Left lung (tissue), 10 donors: Measurements from ENCODE around the gene COMT. TPM values are rescaled to one million over a fixed set of nuclear protein-coding genes. Genes with fewer than 3 reads are reported as not detected.
A peak's percentile ranks its signal among the peaks of the same experiment; 100 is the strongest.

ENCODE experiments used
- ATAC-seq: fragments of 200-7000 bp; cut with Tn5 transposase; one replicate; pipeline ENCODE4 v1.9.1; 2020; ENCODE audit warnings: moderate library complexity
- DNase-seq, 4 donors: peaks; one replicate each; pipeline ENCODE4 v3.0.0-alpha.2; 2013 to 2020
- H3K27ac ChIP-seq, 2 donors: fragments of 200-600 bp; sonication (generic) in 1 of 2; one replicate each; pipeline versions ENCODE4 v1.5.0 to v1.8.0; 2020 to 2021
- H3K27me3 ChIP-seq, 2 donors: fragments of 200-600 bp; sonication (generic) in 1 of 2; one replicate each; pipeline versions ENCODE4 v1.5.0 to v1.8.0; 2020 to 2021
- H3K36me3 ChIP-seq, 2 donors: fragments of 200-600 bp; sonication (generic) in 1 of 2; one replicate each; pipeline versions ENCODE4 v1.5.0 to v1.8.0; 2020 to 2021
- H3K4me1 ChIP-seq, 2 donors: fragments of 200-600 bp; one replicate each; pipeline ENCODE4 v1.8.0; 2021
- H3K4me3 ChIP-seq, 2 donors: fragments of 200-600 bp; sonication (generic) in 1 of 2; one replicate each; pipeline versions ENCODE4 v1.5.0 to v1.8.0; 2020 to 2021; ENCODE audit warnings: mild to moderate bottlenecking in 1 of 2
- H3K9me3 ChIP-seq, 2 donors: fragments of 200-600 bp; sonication (generic) in 1 of 2; one replicate each; pipeline versions ENCODE4 v1.5.0 to v1.8.0; 2020 to 2021
- CTCF ChIP-seq, 2 donors: fragments of 200-600 bp; sonication (generic) in 1 of 2; IDR thresholded peaks; one replicate each; pipeline versions ENCODE4 v1.5.0 to v1.8.0; 2021; ENCODE audit warnings: antibody characterized with exemption in 2 of 2
- intact Hi-C, 2 donors: fragments of 100-400 bp; cut with DNase I; formaldehyde crosslinking; loops; one replicate each; pipeline versions ENCODE4 v1.11.2 to v1.14.2; 2022
- polyA plus RNA-seq, 6 donors: library from polyadenylated mRNA; unstranded; fragments of 120-200 nt; gene quantifications; one replicate each; pipeline ENCODE4 v1.2.1, GENCODE V29; 2013; ENCODE audit not compliant: insufficient read length in 6 of 6
- total RNA-seq, 2 donors: library from RNA; stranded (reverse); fragmentation: NEBNext Ultra II Directional; extraction: Animal tissue kit (Norgen Biotek cat#: 25700); gene quantifications; one replicate each; pipeline ENCODE4 v1.2.1, GENCODE V29; 2021
- donor health status: DM: no; HTN: yes; CAD: no.
- donor health status: DM: no; HTN: no; CAD: no.

Gene COMT
- total and polyA plus RNA-seq, 8 donors = 90.1 to 249 (median 102) TPM

GRCh38 chr22:19992481-19992911 lies 50.9 kb downstream of the COMT start:
- intact Hi-C loops = no loop called here
- no peak for ATAC-seq

GRCh38 chr22:19992921-19993355 lies 51.4 kb downstream of the COMT start:
- Histone ChIP-seq H3K27me3 (no peaks in the 10 kb centered on the region), H3K4me3 (no peak overlapping the region), H3K4me1 (peaks cover 0 to 6% of the 10 kb centered on the region in 2 donors), H3K36me3 (no peaks in the 10 kb centered on the region), H3K27ac (no peak overlapping the region), H3K9me3 (no peaks in the 10 kb centered on the region)
- ATAC-seq (no peak), DNase-seq (peak in 1 of 4 donors; percentile 33)
- intact Hi-C loops = no loop called here
- no peak for TF ChIP-seq CTCF (IDR thresholded peaks at IDR 0.05)

More at GRCh38 chr22:19992481-19992911, 50.9 kb downstream of the COMT start:
- Histone ChIP-seq H3K27me3 (no peaks in the 10 kb centered on the region), H3K9me3 (no peaks in the 10 kb centered on the region), H3K36me3 (no peaks in the 10 kb centered on the region), H3K4me1 (peaks cover 0 to 6% of the 10 kb centered on the region in 2 donors), H3K4me3 (no peak overlapping the region), H3K27ac (no peak overlapping the region)
- peak in 1 of 4 donors; percentile 45 for DNase-seq
- no peak for TF ChIP-seq CTCF (IDR thresholded peaks at IDR 0.05)

- H3K4me3 ChIP-seq = no peak overlapping the region
- TF ChIP-seq CTCF (IDR thresholded peaks at IDR 0.05) = no peak
- peak in 1 of 4 donors; percentile 34 for DNase-seq
- no peaks in the 10 kb centered on the region for H3K9me3 ChIP-seq
- H3K36me3 ChIP-seq = no peaks in the 10 kb centered on the region
- H3K27me3 ChIP-seq = no peaks in the 10 kb centered on the region
- ATAC-seq = no peak
- H3K4me1 ChIP-seq = peaks cover 0 to 11% of the 10 kb centered on the region in 2 donors
- intact Hi-C loops = no loop called here
- H3K27ac ChIP-seq = no peak overlapping the region
Observed at GRCh38 chr22:19993926-19994325, 52.4 kb downstream of the COMT start.

- H3K9me3 ChIP-seq = no peaks in the 10 kb centered on the region
- H3K4me3 ChIP-seq = no peak overlapping the region
- intact Hi-C loops = no loop called here
- no peaks in the 10 kb centered on the region for H3K27me3 ChIP-seq
- no peaks in the 10 kb centered on the region for H3K36me3 ChIP-seq
- TF ChIP-seq CTCF (IDR thresholded peaks at IDR 0.05) = no peak
- no peak for ATAC-seq
- DNase-seq = peak in 1 of 4 donors; percentile 60
- H3K27ac ChIP-seq = no peak overlapping the region
- H3K4me1 ChIP-seq = peaks cover 0 to 12% of the 10 kb centered on the region in 2 donors
Observed at GRCh38 chr22:19994851-19995610, 53.5 kb downstream of the COMT start.

- H3K9me3 ChIP-seq = no peaks in the 10 kb centered on the region
- H3K36me3 ChIP-seq = no peaks in the 10 kb centered on the region
- intact Hi-C loops = no loop called here
- H3K27ac ChIP-seq = peak overlapping the region in 1 of 2 donors; percentile 17
- H3K27me3 ChIP-seq = no peaks in the 10 kb centered on the region
- peak; percentile 40 for ATAC-seq
- TF ChIP-seq CTCF (IDR thresholded peaks at IDR 0.05) = no peak
- DNase-seq = peak in 1 of 4 donors; percentile 74
- H3K4me3 ChIP-seq = no peak overlapping the region
- H3K4me1 ChIP-seq = peaks cover 0 to 12% of the 10 kb centered on the region in 2 donors
Observed at GRCh38 chr22:19995611-19996339, 54.2 kb downstream of the COMT start.
